Ovary (tissue), 3 donors: ENCODE results near the gene KAT8.

ENCODE experiments used
- CTCF ChIP-seq, 3 donors: fragments of 450-650 bp in 2 of 3; fragments of 200-600 bp in 1 of 3; IDR thresholded peaks; one replicate each; pipeline versions ENCODE4 v1.5.1 to v1.8.0; 2016 to 2022; ENCODE audit warnings: antibody characterized with exemption in 3 of 3, mild to moderate bottlenecking in 1 of 3
- EP300 ChIP-seq: sonication (generic); formaldehyde crosslinking; IDR thresholded peaks from one replicate; pipeline ENCODE4 v1.6.1; 2017; ENCODE audit warnings: antibody characterized with exemption
- POLR2A ChIP-seq: fragments of 450-650 bp; IDR thresholded peaks from one replicate; pipeline ENCODE4 v1.6.1; 2017; ENCODE audit warnings: antibody characterized with exemption, mild to moderate bottlenecking, moderate library complexity
- donor health status: DM: no; HTN: no; CAD: no.

- TF ChIP-seq POLR2A, result no peak
- no peak for TF ChIP-seq CTCF (IDR thresholded peaks at IDR 0.05)
- no peak for TF ChIP-seq EP300
Observed at GRCh38 chr16:31157136-31157535, 39.7 kb downstream of the KAT8 start.
